BE2C (cell line): Measurements from ENCODE around the gene POU2AF3.
"Not testable (repeated sequence)": the region's sequence is repeated elsewhere in the genome, so short reads cannot be mapped to it uniquely, and the experiment has no call there.

ENCODE experiments used
- DNase-seq: peaks from one replicate; pipeline ENCODE4 v3.0.0-alpha.2; 2020
- H3K27me3 ChIP-seq: fragments of 250-450 bp; sonication (Bioruptor Pico); 2 replicates; pipeline ENCODE4 v1.5.1; 2020; ENCODE audit warnings: mild to moderate bottlenecking
- H3K36me3 ChIP-seq: fragments of 250-450 bp; sonication (Bioruptor Pico); 2 replicates; pipeline ENCODE4 v1.5.1; 2020; ENCODE audit warnings: mild to moderate bottlenecking
- H3K4me1 ChIP-seq: fragments of 250-450 bp; sonication (Bioruptor Pico); 2 replicates; pipeline ENCODE4 v1.5.1; 2020
- H3K4me3 ChIP-seq: 2 replicates; pipeline ENCODE4 v1.5.1; 2011; ENCODE audit warnings: low read depth, low read length
- H3K9me3 ChIP-seq: fragments of 250-450 bp; sonication (Bioruptor Pico); 2 replicates; pipeline ENCODE4 v1.5.1; 2020
- CTCF ChIP-seq: IDR thresholded peaks from 2 replicates; pipeline ENCODE4 v1.5.1; 2012; ENCODE audit warnings: mild to moderate bottlenecking, low read depth, low read length

Gene POU2AF3

GRCh38 chr11:111308140-111308539 lies 9.8 kb downstream of the POU2AF3 start:
- no peak overlapping the region for H3K4me3 ChIP-seq
- H3K27me3 ChIP-seq: peaks cover 78% of the 10 kb centered on the region
- no peaks in the 10 kb centered on the region for H3K9me3 ChIP-seq
- H3K36me3 ChIP-seq: no peaks in the 10 kb centered on the region
- no peak for TF ChIP-seq CTCF
- no peaks in the 10 kb centered on the region for H3K4me1 ChIP-seq
- DNase-seq: no peak

- Histone ChIP-seq H3K4me3 (no peak overlapping the region), H3K27me3 (peaks cover 67% of the 10 kb centered on the region), H3K4me1 (no peaks in the 10 kb centered on the region), H3K36me3 (no peaks in the 10 kb centered on the region), H3K9me3 (no peaks in the 10 kb centered on the region)
- DNase-seq: no peak
- TF ChIP-seq CTCF: no peak
These were observed 11.0 kb downstream of the POU2AF3 start for GRCh38 chr11:111309215-111309915.

DNA sequence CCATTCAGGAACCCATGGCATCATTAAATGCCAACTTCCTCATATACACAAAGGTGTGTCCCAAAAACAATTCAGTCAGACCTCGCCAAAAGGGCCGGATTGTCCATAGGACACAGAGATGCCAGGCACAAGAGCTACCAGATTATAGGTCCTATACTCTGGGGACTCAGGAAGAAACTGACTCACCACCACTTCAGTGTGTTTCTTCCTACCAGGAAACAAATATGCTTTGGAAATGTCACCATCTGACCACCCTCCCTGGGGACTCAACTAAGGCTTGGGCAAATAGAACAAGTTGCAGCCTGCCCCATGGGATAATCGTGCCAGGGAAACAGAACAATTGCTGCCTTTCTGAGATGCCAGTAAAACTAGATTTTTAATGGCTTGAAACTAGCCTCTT lies 11.7 kb downstream of the POU2AF3 start:
- Histone ChIP-seq H3K27me3 (peaks cover 60% of the 10 kb centered on the region), H3K9me3 (no peaks in the 10 kb centered on the region), H3K4me3 (no peak overlapping the region), H3K36me3 (no peaks in the 10 kb centered on the region), H3K4me1 (no peaks in the 10 kb centered on the region)
- DNase-seq: no peak
- TF ChIP-seq CTCF: no peak

DNA sequence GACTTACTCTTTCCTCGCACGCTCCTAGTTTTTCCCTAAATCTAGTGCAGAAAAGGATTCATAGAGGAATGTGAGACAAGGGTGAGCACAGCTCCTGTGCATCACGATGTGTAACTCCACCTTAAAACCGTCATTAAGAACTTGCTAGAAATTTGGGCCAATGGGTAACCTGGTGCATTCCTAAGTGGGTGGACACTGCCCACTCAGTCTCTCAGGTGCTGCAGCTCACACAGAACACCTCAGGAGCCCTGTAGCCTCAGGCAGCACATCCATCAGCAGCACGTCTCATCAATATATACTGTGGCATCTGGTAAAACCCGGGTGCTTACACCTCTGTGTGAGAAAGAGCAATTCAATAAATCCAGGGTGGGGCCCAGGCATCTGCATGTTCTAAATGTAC lies 12.4 kb downstream of the POU2AF3 start:
- no peak for TF ChIP-seq CTCF
- H3K4me3 ChIP-seq: no peak overlapping the region
- peaks cover 53% of the 10 kb centered on the region for H3K27me3 ChIP-seq
- H3K36me3 ChIP-seq: no peaks in the 10 kb centered on the region
- DNase-seq: no peak
- no peaks in the 10 kb centered on the region for H3K4me1 ChIP-seq
- no peaks in the 10 kb centered on the region for H3K9me3 ChIP-seq

GRCh38 chr11:111312076-111312475 lies 13.7 kb downstream of the POU2AF3 start:
- no peak for DNase-seq
- Histone ChIP-seq H3K27me3 (peaks cover 40% of the 10 kb centered on the region), H3K4me1 (no peaks in the 10 kb centered on the region), H3K9me3 (no peaks in the 10 kb centered on the region), H3K4me3 (no peak overlapping the region), H3K36me3 (no peaks in the 10 kb centered on the region)
- no peak for TF ChIP-seq CTCF

DNA sequence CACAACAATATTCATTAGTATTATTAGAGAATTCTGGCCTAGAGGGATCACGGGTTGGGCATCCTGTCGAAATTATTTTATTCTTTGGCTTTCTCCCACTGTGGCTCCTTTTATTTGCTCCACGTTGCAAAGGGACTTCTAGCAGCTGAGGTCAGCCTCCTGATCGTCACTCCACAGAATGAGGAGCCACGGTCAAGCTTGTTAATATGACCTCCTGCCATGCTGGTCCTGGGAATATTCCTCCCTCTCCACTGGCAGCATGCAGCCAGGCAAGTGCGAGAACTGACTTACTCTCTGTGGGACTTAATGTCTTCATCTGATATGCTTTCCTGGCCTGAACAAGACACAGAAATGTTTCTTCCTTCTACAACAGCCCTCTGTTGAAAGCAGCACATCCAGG lies 20.9 kb downstream of the POU2AF3 start:
- DNase-seq: no peak
- Histone ChIP-seq H3K36me3 (no peaks in the 10 kb centered on the region), H3K9me3 (no peaks in the 10 kb centered on the region), H3K4me3 (no peak overlapping the region), H3K27me3 (peaks cover 39% of the 10 kb centered on the region), H3K4me1 (no peaks in the 10 kb centered on the region)
- no peak for TF ChIP-seq CTCF

DNA sequence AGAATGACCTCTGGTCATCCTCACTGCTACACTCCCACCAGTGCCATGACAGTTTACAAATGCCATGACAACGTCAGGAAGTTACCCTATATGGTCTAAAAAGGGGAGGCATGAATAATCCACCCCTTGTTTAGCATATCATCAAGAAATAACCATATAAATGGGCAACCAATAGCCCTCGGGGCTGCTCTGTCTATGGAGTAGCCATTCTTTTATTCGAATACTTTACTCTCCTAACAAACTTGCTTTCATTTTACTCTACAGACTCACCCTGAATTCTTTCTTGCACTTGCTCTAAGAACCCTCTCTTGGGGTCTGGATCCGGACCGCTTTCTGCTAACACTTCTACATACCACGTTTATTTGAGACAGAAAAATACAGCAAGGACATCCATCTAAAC lies 21.9 kb downstream of the POU2AF3 start:
- H3K36me3 ChIP-seq, DNase-seq, H3K4me1 ChIP-seq, H3K9me3 ChIP-seq, H3K4me3 ChIP-seq: not testable (repeated sequence)
- H3K27me3 ChIP-seq: peaks cover 48% of the 10 kb centered on the region
